Activated naive CD4-positive, alpha-beta T cell treated with anti-CD3 and anti-CD28 coated beads, Interleukin-2, amount 50 U/mL, for 72 hours (primary cell): Measurements from ENCODE around the gene ZNF219. TPM values are rescaled to one million over a fixed set of nuclear protein-coding genes. Genes with fewer than 3 reads are reported as not detected.
"Not testable (repeated sequence)": the region's sequence is repeated elsewhere in the genome, so short reads cannot be mapped to it uniquely, and the experiment has no call there.

Source experiments
- ATAC-seq, 2 donors: fragments of 150-1000 bp; cut with Tn5 transposase; 2 replicates each; pipeline ENCODE4 v1.10.0; 2021; ENCODE audit warnings: mild to moderate bottlenecking in 2 of 2, moderate library complexity in 2 of 2
- DNase-seq, 2 donors: peaks; one replicate each; pipeline ENCODE4 v3.0.0; 2021 to 2022; ENCODE audit warnings: low spot score in 2 of 2
- H3K27ac Mint-ChIP-seq, 2 donors: one replicate each; pipeline ENCODE4 v1.8.0; 2022; ENCODE audit warnings: mild to moderate bottlenecking in 2 of 2, mixed read lengths in 2 of 2
- H3K36me3 Mint-ChIP-seq, 2 donors: one replicate each; pipeline ENCODE4 v1.8.0; 2022; ENCODE audit warnings: mixed read lengths in 2 of 2
- H3K9me3 Mint-ChIP-seq, 2 donors: one replicate each; pipeline ENCODE4 v1.8.0; 2022; ENCODE audit warnings: mixed read lengths in 2 of 2
- total RNA-seq, 2 donors: library from RNA; stranded (reverse); gene quantifications; one replicate each; pipeline ENCODE4 v1.2.3, GENCODE V29; 2022

The ZNF219 gene
- total RNA-seq, 2 donors from 2014 or later = 10.0 to 21.9 TPM

- Mint-ChIP-seq H3K27ac (peak overlapping the region in 1 of 2 donors; percentile 62), H3K36me3 (no peaks in the 10 kb centered on the region), H3K9me3 (no peaks in the 10 kb centered on the region)
- DNase-seq = no peak
- ATAC-seq = no peak
Measured at GRCh38 chr14:21043974-21044618, 54.4 kb downstream of the ZNF219 start.

- ATAC-seq (no peak), DNase-seq (no peak)
- no peaks in the 10 kb centered on the region for H3K36me3 Mint-ChIP-seq
- H3K27ac Mint-ChIP-seq = no peak overlapping the region
- H3K9me3 Mint-ChIP-seq = no peaks in the 10 kb centered on the region
Measured at GRCh38 chr14:21043387-21043973, 55.0 kb downstream of the ZNF219 start.

- DNase-seq (no peak), ATAC-seq (no peak)
Measured at GRCh38 chr14:21042918-21043317, 55.5 kb downstream of the ZNF219 start.

GRCh38 chr14:21041676-21042433, 56.6 kb downstream of the ZNF219 start, which contains the start of gene RNASE7:
RNASE7 (plus strand) TSS chr14:21042362; CDS start chr14:21042993, 631 bp downstream.
- no peaks in the 10 kb centered on the region for H3K9me3 Mint-ChIP-seq
- no peak for DNase-seq
- no peak for ATAC-seq
- H3K36me3 Mint-ChIP-seq = no peaks in the 10 kb centered on the region
- peak within 1 kb of the TSS in 1 of 2 donors; percentile 78 for H3K27ac Mint-ChIP-seq

More at GRCh38 chr14:21042918-21043317, 55.5 kb downstream of the ZNF219 start:
- Mint-ChIP-seq H3K36me3 (no peaks in the 10 kb centered on the region), H3K9me3 (no peaks in the 10 kb centered on the region), H3K27ac (peak overlapping the region in 1 of 2 donors; percentile 78)

GRCh38 chr14:21040941-21041340, 57.5 kb downstream of the ZNF219 start:
- not testable (repeated sequence) for DNase-seq, ATAC-seq, H3K9me3 Mint-ChIP-seq, H3K36me3 Mint-ChIP-seq
- H3K27ac Mint-ChIP-seq = peak overlapping the region in 1 of 2 donors; percentile 20

GRCh38 chr14:21040370-21040925, 58.0 kb downstream of the ZNF219 start:
- ATAC-seq = no peak
- DNase-seq = no peak
- peak overlapping the region in 1 of 2 donors; percentile 20 for H3K27ac Mint-ChIP-seq
- H3K9me3 Mint-ChIP-seq = no peaks in the 10 kb centered on the region
- H3K36me3 Mint-ChIP-seq = no peaks in the 10 kb centered on the region

Other genes starting within 250 kb of the ZNF219 start
- not detected for gene RNASE3, start 207.3 kb downstream of the ZNF219 start, total RNA-seq
- not detected for gene RNASE2, start 143.2 kb downstream of the ZNF219 start, total RNA-seq
- 100 to 1,000 TPM; 105 to 142 TPM for gene METTL17, start 108.7 kb downstream of the ZNF219 start, total RNA-seq
- under 1 TPM in 1 of 2 donors, not detected in 1; 0.27 TPM for gene SLC39A2, start 99.4 kb downstream of the ZNF219 start, total RNA-seq
- gene NDRG2, start 73.6 kb downstream of the ZNF219 start, total RNA-seq = 1 to 10 TPM; 7.6 to 7.8 TPM
- gene TPPP2, start 68.4 kb downstream of the ZNF219 start, total RNA-seq = not detected
- not detected for gene RNASE13, start 63.8 kb downstream of the ZNF219 start, total RNA-seq
- gene RNASE7, start 56.3 kb downstream of the ZNF219 start, total RNA-seq = not detected
- gene RNASE8, start 40.8 kb downstream of the ZNF219 start, total RNA-seq = not detected
- under 1 TPM in 1 of 2 donors, not detected in 1; 0.23 TPM for gene ARHGEF40, start 28.4 kb downstream of the ZNF219 start, total RNA-seq
- under 1 TPM in 1 of 2 donors, not detected in 1; 0.25 TPM for gene TMEM253, start 2.4 kb upstream of the ZNF219 start, total RNA-seq
- gene OR5AU1, start 57.4 kb upstream of the ZNF219 start, total RNA-seq = not detected
- gene HNRNPC, start 170.8 kb upstream of the ZNF219 start, total RNA-seq = 1,000 to 10,000 TPM in 1 of 2 donors, 100 to 1,000 TPM in 1; 948 to 1,048 TPM
- gene RPGRIP1, start 181.4 kb upstream of the ZNF219 start, total RNA-seq = not detected